PFSK-1 (cell line): ENCODE results near the gene ITGA8.

Source experiments
- FOXP2 ChIP-seq: optimal IDR thresholded peaks from 2 replicates; pipeline ENCODE3; 2011; ENCODE audit warnings: borderline replicate concordance, control low read depth, inconsistent platforms; ENCODE audit not compliant: insufficient read depth; ENCODE audit errors: extremely low read length, extremely low read depth
- POLR2AphosphoS5 ChIP-seq: IDR thresholded peaks from 2 replicates; pipeline ENCODE4 v1.6.1; 2012; ENCODE audit warnings: low read depth, mild to moderate bottlenecking, control low read depth, low read length, moderate library complexity
- SIN3A ChIP-seq: IDR thresholded peaks from 2 replicates; pipeline ENCODE4 v1.6.1; 2012; ENCODE audit warnings: mild to moderate bottlenecking, low read length, moderate library complexity, borderline replicate concordance; ENCODE audit not compliant: insufficient read depth
- TAF1 ChIP-seq: IDR thresholded peaks from 2 replicates; pipeline ENCODE4 v1.6.1; 2012; ENCODE audit warnings: low read length, control low read depth, borderline replicate concordance; ENCODE audit not compliant: insufficient read depth
- TF ChIP-seq, protein P1 (sequence below), 2 experiments: IDR thresholded peaks; 2 replicates each; pipeline versions ENCODE4 v1.6.1 to v1.8.0; 2011 to 2012; ENCODE audit warnings: low read depth in 2 of 2, low read length in 2 of 2, control low read depth in 1 of 2, inconsistent platforms in 1 of 2, mild to moderate bottlenecking in 1 of 2, moderate library complexity in 1 of 2; ENCODE audit not compliant: insufficient read depth in 1 of 2

Gene ITGA8

GRCh38 chr10:15473396-15473767, 246.3 kb downstream of the ITGA8 start:
- TF ChIP-seq, protein P1, sequence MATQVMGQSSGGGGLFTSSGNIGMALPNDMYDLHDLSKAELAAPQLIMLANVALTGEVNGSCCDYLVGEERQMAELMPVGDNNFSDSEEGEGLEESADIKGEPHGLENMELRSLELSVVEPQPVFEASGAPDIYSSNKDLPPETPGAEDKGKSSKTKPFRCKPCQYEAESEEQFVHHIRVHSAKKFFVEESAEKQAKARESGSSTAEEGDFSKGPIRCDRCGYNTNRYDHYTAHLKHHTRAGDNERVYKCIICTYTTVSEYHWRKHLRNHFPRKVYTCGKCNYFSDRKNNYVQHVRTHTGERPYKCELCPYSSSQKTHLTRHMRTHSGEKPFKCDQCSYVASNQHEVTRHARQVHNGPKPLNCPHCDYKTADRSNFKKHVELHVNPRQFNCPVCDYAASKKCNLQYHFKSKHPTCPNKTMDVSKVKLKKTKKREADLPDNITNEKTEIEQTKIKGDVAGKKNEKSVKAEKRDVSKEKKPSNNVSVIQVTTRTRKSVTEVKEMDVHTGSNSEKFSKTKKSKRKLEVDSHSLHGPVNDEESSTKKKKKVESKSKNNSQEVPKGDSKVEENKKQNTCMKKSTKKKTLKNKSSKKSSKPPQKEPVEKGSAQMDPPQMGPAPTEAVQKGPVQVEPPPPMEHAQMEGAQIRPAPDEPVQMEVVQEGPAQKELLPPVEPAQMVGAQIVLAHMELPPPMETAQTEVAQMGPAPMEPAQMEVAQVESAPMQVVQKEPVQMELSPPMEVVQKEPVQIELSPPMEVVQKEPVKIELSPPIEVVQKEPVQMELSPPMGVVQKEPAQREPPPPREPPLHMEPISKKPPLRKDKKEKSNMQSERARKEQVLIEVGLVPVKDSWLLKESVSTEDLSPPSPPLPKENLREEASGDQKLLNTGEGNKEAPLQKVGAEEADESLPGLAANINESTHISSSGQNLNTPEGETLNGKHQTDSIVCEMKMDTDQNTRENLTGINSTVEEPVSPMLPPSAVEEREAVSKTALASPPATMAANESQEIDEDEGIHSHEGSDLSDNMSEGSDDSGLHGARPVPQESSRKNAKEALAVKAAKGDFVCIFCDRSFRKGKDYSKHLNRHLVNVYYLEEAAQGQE (IDR thresholded peaks at IDR 0.05; ENCODE audit: insufficient read depth in 1 of 2, low read depth in 2 of 2, low read length in 2 of 2), result no peak
- TF ChIP-seq SIN3A, result no peak
- no peak for TF ChIP-seq FOXP2
- no peak for TF ChIP-seq POLR2AphosphoS5
- TF ChIP-seq TAF1, result no peak

DNA sequence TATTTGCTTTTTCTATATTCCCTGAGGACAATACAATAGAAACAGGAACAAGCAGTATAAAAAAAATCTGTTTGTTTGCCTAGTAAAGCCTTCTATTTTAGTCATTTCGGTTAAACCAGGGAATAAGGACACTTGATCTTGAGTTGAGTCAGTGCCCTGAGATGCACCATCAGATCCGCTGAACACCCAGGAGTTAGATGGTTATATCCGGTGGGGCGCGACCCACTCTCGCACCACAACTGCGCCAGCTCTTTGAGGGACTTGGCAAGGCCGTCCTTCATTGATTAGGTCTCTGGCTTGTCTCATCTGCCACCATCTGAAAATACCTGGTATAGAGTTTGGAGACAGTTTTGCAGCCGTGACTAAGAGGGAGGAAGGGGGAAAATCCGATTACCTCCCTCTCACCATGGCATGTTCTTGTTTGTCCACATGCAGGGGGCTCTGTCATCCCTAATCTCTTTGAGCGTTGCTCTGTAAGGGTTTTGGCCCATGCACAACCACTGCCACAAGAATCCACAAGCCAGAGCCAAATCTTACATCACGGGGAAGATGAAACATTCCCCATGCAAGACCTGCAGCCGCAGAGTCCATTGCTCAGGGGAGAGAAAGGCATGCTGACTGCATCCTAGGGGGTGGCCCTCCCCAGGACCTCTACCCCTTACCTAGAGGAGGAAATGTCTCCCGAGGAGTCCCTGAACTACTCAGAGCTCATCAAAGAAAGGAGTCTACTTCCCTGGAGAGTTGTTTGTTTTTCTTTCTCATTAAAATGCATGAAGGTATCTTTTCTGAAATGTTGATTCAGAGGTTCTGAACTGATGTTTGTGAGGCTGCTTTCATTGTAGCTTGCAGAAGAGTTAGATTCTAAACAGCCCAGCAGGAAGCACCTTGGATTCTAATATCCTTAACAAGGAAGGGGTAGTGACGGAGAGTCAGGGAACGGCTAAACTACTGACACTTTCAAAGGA, 247.0 kb downstream of the ITGA8 start:
- TF ChIP-seq SIN3A (no peak), TAF1 (no peak)
- TF ChIP-seq, protein P1 (IDR thresholded peaks at IDR 0.05; ENCODE audit: insufficient read depth in 1 of 2, low read depth in 2 of 2, low read length in 2 of 2), result no peak

DNA sequence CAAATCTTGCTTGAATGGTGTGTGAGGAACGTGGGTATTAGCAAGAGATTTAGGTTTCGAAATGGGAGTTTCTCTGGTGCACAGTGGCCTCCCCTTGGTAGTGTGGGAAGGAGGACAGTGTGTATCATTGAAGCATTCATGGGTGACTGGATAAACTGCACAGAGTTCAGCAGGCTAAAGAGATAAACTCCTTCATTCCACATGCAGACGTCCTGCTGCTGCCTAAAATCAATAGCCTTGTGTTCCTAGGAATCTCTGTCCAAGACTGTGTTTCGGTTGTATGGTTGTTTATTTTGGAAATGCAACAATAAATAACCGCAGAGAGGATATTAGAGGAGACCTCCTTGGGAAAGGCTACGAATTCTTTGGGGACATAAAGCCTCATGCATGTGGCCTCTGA, 247.7 kb downstream of the ITGA8 start:
- TF ChIP-seq TAF1 (no peak), POLR2AphosphoS5 (no peak), SIN3A (no peak), FOXP2 (no peak)
- TF ChIP-seq, protein P1 (IDR thresholded peaks at IDR 0.05; ENCODE audit: insufficient read depth in 1 of 2, low read depth in 2 of 2, low read length in 2 of 2), result no peak

DNA sequence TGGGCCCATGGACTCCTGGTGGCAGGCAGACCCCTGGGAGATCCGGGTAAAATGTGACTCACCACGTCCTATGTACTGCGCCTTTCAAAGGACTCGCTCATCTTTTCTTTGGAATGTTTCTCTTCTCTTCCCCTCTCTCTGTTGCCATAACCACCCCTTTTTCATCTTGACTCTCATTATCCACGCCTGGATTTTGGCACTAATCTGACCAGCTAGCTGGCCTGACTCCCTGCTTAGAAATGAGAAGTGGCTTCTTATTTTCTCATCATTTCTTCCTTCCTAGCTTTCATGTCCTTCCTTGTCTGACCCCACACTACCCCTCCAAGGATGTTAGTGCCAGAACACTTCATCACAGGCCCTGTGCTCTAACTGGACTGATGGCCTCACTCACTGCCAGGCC, 250.6 kb downstream of the ITGA8 start:
- TF ChIP-seq SIN3A, result no peak
- TF ChIP-seq FOXP2, result no peak
- TF ChIP-seq TAF1, result no peak
- TF ChIP-seq, protein P1 (IDR thresholded peaks at IDR 0.05; ENCODE audit: insufficient read depth in 1 of 2, low read depth in 2 of 2, low read length in 2 of 2), result no peak
- TF ChIP-seq POLR2AphosphoS5, result no peak

GRCh38 chr10:15464381-15464780, 255.3 kb downstream of the ITGA8 start:
- no peak for TF ChIP-seq POLR2AphosphoS5
- TF ChIP-seq, protein P1 (IDR thresholded peaks at IDR 0.05; ENCODE audit: insufficient read depth in 1 of 2, low read depth in 2 of 2, low read length in 2 of 2), result no peak
- no peak for TF ChIP-seq SIN3A
- no peak for TF ChIP-seq TAF1
- TF ChIP-seq FOXP2, result no peak
